Transverse colon (tissue), 4 donors: Measurements from ENCODE around the gene STMN3. TPM values are rescaled to one million over a fixed set of nuclear protein-coding genes. Genes with fewer than 3 reads are reported as not detected.

ENCODE experiments used
- DNase-seq: peaks from one replicate; pipeline ENCODE4 v3.0.0-alpha.2; 2019
- H3K27ac ChIP-seq, 4 donors: fragments of 200-600 bp; sonication (generic); 2 replicates each; pipeline ENCODE4 v1.5.1; 2016 to 2018; ENCODE audit warnings: inconsistent platforms in 4 of 4
- H3K27me3 ChIP-seq: fragments of 200-600 bp; sonication (generic); 2 replicates; pipeline ENCODE4 v1.5.1; 2017; ENCODE audit warnings: inconsistent platforms
- H3K36me3 ChIP-seq, 4 donors: fragments of 200-600 bp; sonication (generic); 2 replicates each; pipeline ENCODE4 v1.5.1; 2017 to 2019; ENCODE audit warnings: inconsistent platforms in 4 of 4
- H3K4me1 ChIP-seq, 4 donors: fragments of 200-600 bp; sonication (generic); 2 replicates each; pipeline ENCODE4 v1.5.1; 2017 to 2020; ENCODE audit warnings: inconsistent platforms in 4 of 4
- H3K4me3 ChIP-seq, 4 donors: fragments of 200-600 bp; sonication (generic); 1 replicate in 1 of 4; 2 replicates in 3 of 4; pipeline versions ENCODE4 v1.5.1 to v1.6.1; 2017 to 2019; ENCODE audit warnings: inconsistent platforms in 4 of 4
- H3K9me3 ChIP-seq, 2 donors: fragments of 200-600 bp; sonication (generic); 2 replicates each; pipeline ENCODE4 v1.5.1; 2017 to 2019; ENCODE audit warnings: inconsistent platforms in 2 of 2
- EP300 ChIP-seq: sonication (generic); formaldehyde crosslinking; IDR thresholded peaks from one replicate; pipeline ENCODE4 v1.6.1; 2017; ENCODE audit warnings: antibody characterized with exemption, low read depth
- POLR2A ChIP-seq: fragments of 450-650 bp; IDR thresholded peaks from one replicate; pipeline ENCODE4 v1.6.1; 2016; ENCODE audit warnings: antibody characterized with exemption, mild to moderate bottlenecking, moderate library complexity
- POLR2AphosphoS5 ChIP-seq, 3 donors: sonication (generic); formaldehyde crosslinking; IDR thresholded peaks; one replicate each; pipeline ENCODE4 v1.6.1; 2016; ENCODE audit warnings: antibody characterized with exemption in 3 of 3
- WGBS, 2 donors: methylation state at CpG; one replicate each; pipeline ENCODE4 v1.1.5; 2018; ENCODE audit warnings: low coverage in 1 of 2; 5-methylcytosine and 5-hydroxymethylcytosine counted together
- in situ Hi-C, 4 donors: fragments of 200-750 bp; cut with MboI; loops; one replicate each; pipeline versions ENCODE4 v1.15.0 to v1.15.1; 2017; ENCODE audit warnings: low sequenced_read_pairs in 3 of 4, low pct_ligation_motif_present in 1 of 4, low pct_unique_long_range_greater_than_20kb in 1 of 4
- intact Hi-C: fragments of 100-400 bp; cut with DNase I; formaldehyde crosslinking; loops from one replicate; pipeline ENCODE4 v1.15.1; 2023; ENCODE audit warnings: low total_unique reads
- total RNA-seq, 4 donors: library from RNA; depleted of rRNA; stranded (reverse); fragments of >200 nt; gene quantifications; one replicate each; pipeline ENCODE4 v1.1.0, GENCODE V29; 2016
- TF ChIP-seq, protein P1 (sequence below), 5 experiments: fragments of 200-600 bp in 3 of 5; fragments of 450-650 bp in 2 of 5; sonication (generic) in 3 of 5; IDR thresholded peaks; 1 replicate in 2 of 5; 2 replicates in 3 of 5; pipeline ENCODE4 v1.5.1; 2016 to 2017; ENCODE audit warnings: antibody characterized with exemption in 5 of 5, inconsistent platforms in 3 of 5, mild to moderate bottlenecking in 2 of 5, moderate library complexity in 1 of 5

The STMN3 gene
- total RNA-seq, 4 donors from 2014 or later, result 0.75 to 7.1 (median 4.4) TPM

DNA sequence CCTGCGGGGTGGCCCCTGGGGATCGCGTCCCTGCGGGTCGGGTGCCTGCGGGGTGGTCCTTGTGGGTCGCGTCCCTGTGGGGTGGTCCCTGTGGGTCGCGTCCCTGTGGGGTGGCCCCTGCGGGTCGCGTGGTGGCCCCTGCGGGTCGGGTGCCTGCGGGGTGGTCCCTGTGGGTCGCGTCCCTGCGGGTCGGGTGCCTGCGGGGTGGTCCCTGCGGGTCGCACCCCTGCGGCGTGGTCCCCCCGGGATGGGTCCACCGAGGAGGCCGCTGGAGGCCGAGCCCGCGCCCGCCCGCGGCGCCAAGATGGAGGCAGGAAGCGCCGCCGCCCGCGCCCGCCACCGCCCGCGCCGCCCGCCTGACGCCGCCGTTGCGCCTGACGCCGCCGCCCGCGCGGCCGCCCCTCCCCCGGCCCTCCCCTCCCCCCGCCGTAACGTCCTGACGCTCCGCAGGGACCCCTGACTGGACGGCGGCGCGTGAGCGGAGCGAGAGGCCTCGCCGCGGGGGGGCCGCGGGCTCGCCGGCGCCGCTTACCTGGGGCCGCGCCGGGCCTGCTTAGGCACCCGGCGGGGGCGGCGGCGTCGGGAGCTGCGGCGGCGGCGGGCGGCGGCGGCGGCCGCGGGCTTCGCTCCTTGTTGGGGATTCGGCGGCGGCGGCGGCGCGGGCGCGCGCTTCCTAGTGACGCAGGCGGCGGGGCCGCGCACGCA lies 26.6 kb downstream of the STMN3 start, which contains the start of gene GMEB2:
GMEB2 (minus strand) TSS at position 678 of the 705 bp plus-strand sequence. CDS start 7,704 bp downstream, outside the sequence.
- Histone ChIP-seq H3K36me3 (no peaks in the 10 kb centered on the region), H3K4me3 (peak within 1 kb of the TSS; percentile 78 to 100 (median 95)), H3K4me1 (peaks cover 8 to 27% (median 15%) of the 10 kb centered on the region in 4 donors), H3K27me3 (no peaks in the 10 kb centered on the region), H3K9me3 (no peaks in the 10 kb centered on the region), H3K27ac (peak within 1 kb of the TSS; percentile 93 to 100 (median 98))
- WGBS, 2 donors, result 3% methylated on average over 6 of the region's 114 CpGs; no CpG with 5 or more reads in 1 of the 2 donors
- in situ Hi-C loops (loop anchor here in 1 of 4 donors (25.0 kb wide), 1 partner anchor 89 kb away; the partner anchor contains the start of genes PTK6 and SRMS), intact Hi-C loops (no loop called here)
- peak in 2 of 3 donors; percentile 41 to 42 for TF ChIP-seq POLR2AphosphoS5 (IDR thresholded peaks at IDR 0.05)
- TF ChIP-seq, protein P1, sequence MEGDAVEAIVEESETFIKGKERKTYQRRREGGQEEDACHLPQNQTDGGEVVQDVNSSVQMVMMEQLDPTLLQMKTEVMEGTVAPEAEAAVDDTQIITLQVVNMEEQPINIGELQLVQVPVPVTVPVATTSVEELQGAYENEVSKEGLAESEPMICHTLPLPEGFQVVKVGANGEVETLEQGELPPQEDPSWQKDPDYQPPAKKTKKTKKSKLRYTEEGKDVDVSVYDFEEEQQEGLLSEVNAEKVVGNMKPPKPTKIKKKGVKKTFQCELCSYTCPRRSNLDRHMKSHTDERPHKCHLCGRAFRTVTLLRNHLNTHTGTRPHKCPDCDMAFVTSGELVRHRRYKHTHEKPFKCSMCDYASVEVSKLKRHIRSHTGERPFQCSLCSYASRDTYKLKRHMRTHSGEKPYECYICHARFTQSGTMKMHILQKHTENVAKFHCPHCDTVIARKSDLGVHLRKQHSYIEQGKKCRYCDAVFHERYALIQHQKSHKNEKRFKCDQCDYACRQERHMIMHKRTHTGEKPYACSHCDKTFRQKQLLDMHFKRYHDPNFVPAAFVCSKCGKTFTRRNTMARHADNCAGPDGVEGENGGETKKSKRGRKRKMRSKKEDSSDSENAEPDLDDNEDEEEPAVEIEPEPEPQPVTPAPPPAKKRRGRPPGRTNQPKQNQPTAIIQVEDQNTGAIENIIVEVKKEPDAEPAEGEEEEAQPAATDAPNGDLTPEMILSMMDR (IDR thresholded peaks at IDR 0.05), result no peak
- peak; percentile 23 for TF ChIP-seq POLR2A
- DNase-seq, result peak; percentile 76

DNA sequence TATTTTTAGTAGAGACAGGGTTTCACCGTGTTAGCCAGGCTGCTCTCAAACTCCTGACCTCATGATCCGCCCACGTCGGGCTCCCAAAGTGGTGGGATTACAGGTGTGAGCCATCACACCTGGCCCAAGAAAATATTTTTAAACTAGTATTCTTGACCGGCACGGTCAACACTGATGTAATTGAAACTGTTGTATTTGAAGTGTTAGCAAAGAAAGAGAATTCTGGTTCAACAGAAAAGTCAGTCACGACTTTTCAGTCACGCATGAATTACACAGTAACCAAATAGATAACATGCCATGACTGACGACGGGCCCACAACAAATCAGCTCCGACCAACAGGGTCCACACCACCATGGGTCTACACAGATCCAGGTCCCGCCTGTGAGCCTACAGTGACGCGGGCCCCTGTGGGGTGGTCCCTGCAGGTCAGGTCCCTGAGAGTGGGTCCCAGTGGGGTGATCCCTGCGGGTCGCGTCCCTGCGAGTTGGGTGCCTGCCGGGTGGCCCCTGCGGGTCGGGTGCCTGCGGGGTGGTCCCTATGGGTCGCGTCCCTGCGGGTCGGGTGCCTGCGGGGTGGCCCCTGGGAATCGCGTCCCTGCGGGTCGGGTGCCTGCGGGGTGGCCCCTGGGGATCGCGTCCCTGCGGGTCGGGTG lies 27.3 kb downstream of the STMN3 start:
- 23 to 40% methylated on average over 4 to 17 of the region's 36 CpGs for WGBS, 2 donors

DNA sequence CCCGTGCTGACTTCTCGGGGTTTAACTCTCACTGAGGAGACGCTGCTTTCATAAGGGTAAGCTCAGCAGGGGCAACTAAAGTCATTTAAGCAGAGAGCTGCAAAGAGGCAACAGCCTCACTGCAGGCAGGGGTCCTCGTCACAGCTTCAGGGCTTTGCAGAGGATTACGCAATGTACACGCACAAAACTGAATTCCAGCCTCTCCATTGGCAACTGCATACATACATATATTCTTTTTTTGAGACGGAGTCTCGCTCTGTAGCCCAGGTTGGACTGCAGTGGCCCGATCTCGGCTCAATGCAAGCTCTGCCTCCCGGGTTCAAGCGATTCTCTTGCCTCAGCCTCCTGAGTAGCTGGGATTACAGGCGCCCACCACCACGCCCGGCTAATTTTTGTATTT lies 28.7 kb downstream of the STMN3 start:
- intact Hi-C loops (no loop called here), in situ Hi-C loops (no loop called here)
- Histone ChIP-seq H3K4me3 (no peak overlapping the region), H3K27ac (no peak overlapping the region), H3K36me3 (no peaks in the 10 kb centered on the region), H3K27me3 (no peaks in the 10 kb centered on the region), H3K9me3 (no peaks in the 10 kb centered on the region), H3K4me1 (peaks cover 8 to 27% (median 15%) of the 10 kb centered on the region in 4 donors)
- DNase-seq, result no peak
- no peak for TF ChIP-seq POLR2AphosphoS5 (IDR thresholded peaks at IDR 0.05)
- TF ChIP-seq, protein P1 (IDR thresholded peaks at IDR 0.05), result no peak
- TF ChIP-seq EP300, result no peak
- TF ChIP-seq POLR2A, result no peak
- 76 to 93% methylated on average over 6 to 15 of the region's 15 CpGs for WGBS, 2 donors

More for the DNA sequence above, 27.3 kb downstream of the STMN3 start:
- Histone ChIP-seq H3K4me1 (peaks cover 8 to 27% (median 15%) of the 10 kb centered on the region in 4 donors), H3K27me3 (no peaks in the 10 kb centered on the region), H3K36me3 (no peaks in the 10 kb centered on the region), H3K9me3 (no peaks in the 10 kb centered on the region), H3K27ac (peak overlapping the region; percentile 93 to 100 (median 98)), H3K4me3 (peak overlapping the region; percentile 78 to 97 (median 94))
- intact Hi-C loops, result no loop called here
- in situ Hi-C loops, result loop anchor here in 1 of 4 donors (25.0 kb wide), 1 partner anchor 89 kb away; the partner anchor contains the start of genes PTK6 and SRMS
- DNase-seq, result peak; percentile 27
- TF ChIP-seq, protein P1 (IDR thresholded peaks at IDR 0.05), result no peak
- TF ChIP-seq POLR2AphosphoS5 (IDR thresholded peaks at IDR 0.05) (no peak), POLR2A (no peak), EP300 (no peak)

DNA sequence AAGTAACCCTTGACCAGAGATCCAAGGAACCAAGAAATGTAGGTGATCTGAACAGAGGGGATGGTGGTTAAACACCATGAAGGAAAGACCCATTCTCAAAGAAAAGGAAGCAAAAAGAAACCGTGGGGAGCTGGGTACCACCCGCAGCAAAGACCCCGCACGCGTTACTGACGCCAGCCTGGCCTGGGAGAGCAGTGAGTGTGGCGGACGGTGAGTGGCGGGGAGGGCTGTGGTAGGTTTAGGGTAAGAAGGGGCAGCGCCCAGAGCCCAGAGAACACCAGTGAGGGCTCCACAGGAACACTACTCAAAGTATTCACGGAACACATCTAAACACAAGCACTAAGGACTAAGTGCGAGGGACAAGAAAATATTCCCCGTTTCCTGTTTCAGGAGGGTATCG lies 30.5 kb downstream of the STMN3 start:
- H3K27me3 ChIP-seq, result no peaks in the 10 kb centered on the region
- no peak overlapping the region for H3K4me3 ChIP-seq
- intact Hi-C loops, result no loop called here
- H3K4me1 ChIP-seq, result peaks cover 0 to 15% (median 3%) of the 10 kb centered on the region in 4 donors
- no peak overlapping the region for H3K27ac ChIP-seq
- no peak for TF ChIP-seq EP300
- no peak for TF ChIP-seq POLR2AphosphoS5 (IDR thresholded peaks at IDR 0.05)
- TF ChIP-seq, protein P1 (IDR thresholded peaks at IDR 0.05), result no peak
- TF ChIP-seq POLR2A, result no peak
- in situ Hi-C loops, result no loop called here
- no peak for DNase-seq
- peaks cover 0 to 8% (median 1%) of the 10 kb centered on the region in 4 donors for H3K36me3 ChIP-seq
- 93 to 95% methylated on average over 12 to 14 of the region's 14 CpGs for WGBS, 2 donors
- no peaks in the 10 kb centered on the region for H3K9me3 ChIP-seq
